Measurements from ENCODE around the gene SOBP. TPM values are rescaled to one million over a fixed set of nuclear protein-coding genes. Genes with fewer than 3 reads are reported as not detected.

The SOBP gene
- total and polyA plus RNA-seq, 2 donors, result 15.3 to 27.7 TPM

- Histone ChIP-seq H3K36me3 (ENCODE audit: insufficient read depth) (no peaks in the 10 kb centered on the region), H3K4me3 (ENCODE audit: low read depth, low read length) (no peak overlapping the region)
These were observed 111.0 kb downstream of the SOBP start for GRCh38 chr6:107600936-107601335.

GRCh38 chr6:107601406-107601805 lies 111.5 kb downstream of the SOBP start:
- no peak overlapping the region for H3K4me3 ChIP-seq (ENCODE audit: low read depth, low read length)
- no peaks in the 10 kb centered on the region for H3K4me1 ChIP-seq (ENCODE audit: insufficient read depth)
- 97% methylated on average over 3 of the region's 3 CpGs for WGBS
- no peak for DNase-seq (ENCODE audit: extremely low spot score)
- no peak overlapping the region for H3K27ac ChIP-seq (ENCODE audit: low read depth)
- H3K36me3 ChIP-seq (ENCODE audit: insufficient read depth), result no peaks in the 10 kb centered on the region

More at GRCh38 chr6:107600936-107601335, 111.0 kb downstream of the SOBP start:
- Histone ChIP-seq H3K4me1 (ENCODE audit: insufficient read depth) (no peaks in the 10 kb centered on the region), H3K27ac (ENCODE audit: low read depth) (no peak overlapping the region)
- 47% methylated on average over 5 of the region's 5 CpGs for WGBS
- DNase-seq (ENCODE audit: extremely low spot score), result no peak

- no peak overlapping the region for H3K4me3 ChIP-seq (ENCODE audit: low read depth, low read length)
- no peaks in the 10 kb centered on the region for H3K4me1 ChIP-seq (ENCODE audit: insufficient read depth)
- no peak for DNase-seq (ENCODE audit: extremely low spot score)
- no peak overlapping the region for H3K27ac ChIP-seq (ENCODE audit: low read depth)
- no peaks in the 10 kb centered on the region for H3K36me3 ChIP-seq (ENCODE audit: insufficient read depth)
- WGBS, result 82% methylated on average over 5 of the region's 5 CpGs
These were observed 112.5 kb downstream of the SOBP start for GRCh38 chr6:107602321-107603005.

- H3K4me3 ChIP-seq (ENCODE audit: low read depth, low read length), result no peak overlapping the region
- no peak for DNase-seq (ENCODE audit: extremely low spot score)
- no peaks in the 10 kb centered on the region for H3K4me1 ChIP-seq (ENCODE audit: insufficient read depth)
- WGBS, result 71% methylated on average over 3 of the region's 3 CpGs
- H3K36me3 ChIP-seq (ENCODE audit: insufficient read depth), result no peaks in the 10 kb centered on the region
- no peak overlapping the region for H3K27ac ChIP-seq (ENCODE audit: low read depth)
These were observed 113.1 kb downstream of the SOBP start for GRCh38 chr6:107603006-107603370.

GRCh38 chr6:107604549-107604948 lies 114.6 kb downstream of the SOBP start:
- 90% methylated on average over 9 of the region's 9 CpGs for WGBS
- no peak for DNase-seq (ENCODE audit: extremely low spot score)
- no peaks in the 10 kb centered on the region for H3K4me1 ChIP-seq (ENCODE audit: insufficient read depth)

GRCh38 chr6:107606407-107606806 lies 116.5 kb downstream of the SOBP start:
- DNase-seq (ENCODE audit: extremely low spot score), result no peak
- H3K4me3 ChIP-seq (ENCODE audit: low read depth, low read length), result no peak overlapping the region
- 85% methylated on average over 4 of the region's 4 CpGs for WGBS
- no peaks in the 10 kb centered on the region for H3K4me1 ChIP-seq (ENCODE audit: insufficient read depth)
- no peak overlapping the region for H3K27ac ChIP-seq (ENCODE audit: low read depth)
- no peaks in the 10 kb centered on the region for H3K36me3 ChIP-seq (ENCODE audit: insufficient read depth)

More at GRCh38 chr6:107604549-107604948, 114.6 kb downstream of the SOBP start:
- no peak overlapping the region for H3K4me3 ChIP-seq (ENCODE audit: low read depth, low read length)
- no peak overlapping the region for H3K27ac ChIP-seq (ENCODE audit: low read depth)
- H3K36me3 ChIP-seq (ENCODE audit: insufficient read depth), result no peaks in the 10 kb centered on the region

GRCh38 chr6:107607116-107607515 lies 117.2 kb downstream of the SOBP start:
- H3K36me3 ChIP-seq (ENCODE audit: insufficient read depth), result no peaks in the 10 kb centered on the region
- no peak for DNase-seq (ENCODE audit: extremely low spot score)
- H3K4me3 ChIP-seq (ENCODE audit: low read depth, low read length), result no peak overlapping the region
- no peaks in the 10 kb centered on the region for H3K4me1 ChIP-seq (ENCODE audit: insufficient read depth)
- no peak overlapping the region for H3K27ac ChIP-seq (ENCODE audit: low read depth)
- WGBS, result 51% methylated on average over 4 of the region's 4 CpGs

GRCh38 chr6:107611094-107611810 lies 121.3 kb downstream of the SOBP start:
- Histone ChIP-seq H3K4me3 (ENCODE audit: low read depth, low read length) (no peak overlapping the region), H3K36me3 (ENCODE audit: insufficient read depth) (no peaks in the 10 kb centered on the region), H3K27ac (ENCODE audit: low read depth) (no peak overlapping the region), H3K4me1 (ENCODE audit: insufficient read depth) (peaks cover 1% of the 10 kb centered on the region)
- no peak for DNase-seq (ENCODE audit: extremely low spot score)
- WGBS, result 67% methylated on average over 11 of the region's 11 CpGs

- H3K4me1 ChIP-seq (ENCODE audit: insufficient read depth), result peaks cover 1% of the 10 kb centered on the region
- no peak overlapping the region for H3K4me3 ChIP-seq (ENCODE audit: low read depth, low read length)
- no peak overlapping the region for H3K27ac ChIP-seq (ENCODE audit: low read depth)
- H3K36me3 ChIP-seq (ENCODE audit: insufficient read depth), result no peaks in the 10 kb centered on the region
- WGBS, result 81% methylated on average over 3 of the region's 3 CpGs
- DNase-seq (ENCODE audit: extremely low spot score), result no peak
These were observed 123.0 kb downstream of the SOBP start for GRCh38 chr6:107612762-107613415.

- WGBS, result over 99% methylated on average over 4 of the region's 4 CpGs
- peaks cover 1% of the 10 kb centered on the region for H3K4me1 ChIP-seq (ENCODE audit: insufficient read depth)
These were observed 123.9 kb downstream of the SOBP start for GRCh38 chr6:107613651-107614379.

GRCh38 chr6:107614828-107615227 lies 124.9 kb downstream of the SOBP start:
- no peak overlapping the region for H3K4me3 ChIP-seq (ENCODE audit: low read depth, low read length)
- no peak for DNase-seq (ENCODE audit: extremely low spot score)
- H3K4me1 ChIP-seq (ENCODE audit: insufficient read depth), result peaks cover 1% of the 10 kb centered on the region
- H3K27ac ChIP-seq (ENCODE audit: low read depth), result no peak overlapping the region
- WGBS, result 87% methylated on average over 5 of the region's 5 CpGs
- H3K36me3 ChIP-seq (ENCODE audit: insufficient read depth), result no peaks in the 10 kb centered on the region

More at GRCh38 chr6:107613651-107614379, 123.9 kb downstream of the SOBP start:
- no peak for DNase-seq (ENCODE audit: extremely low spot score)
- H3K36me3 ChIP-seq (ENCODE audit: insufficient read depth), result no peaks in the 10 kb centered on the region
- no peak overlapping the region for H3K4me3 ChIP-seq (ENCODE audit: low read depth, low read length)
- H3K27ac ChIP-seq (ENCODE audit: low read depth), result no peak overlapping the region

- H3K27ac ChIP-seq (ENCODE audit: low read depth), result no peak overlapping the region
- 83% methylated on average over 9 of the region's 9 CpGs for WGBS
- H3K36me3 ChIP-seq (ENCODE audit: insufficient read depth), result no peaks in the 10 kb centered on the region
- no peak for DNase-seq (ENCODE audit: extremely low spot score)
- no peak overlapping the region for H3K4me3 ChIP-seq (ENCODE audit: low read depth, low read length)
- H3K4me1 ChIP-seq (ENCODE audit: insufficient read depth), result peaks cover 1% of the 10 kb centered on the region
These were observed 126.9 kb downstream of the SOBP start for GRCh38 chr6:107616775-107617174.

GRCh38 chr6:107617341-107617932 lies 127.5 kb downstream of the SOBP start:
- no peaks in the 10 kb centered on the region for H3K36me3 ChIP-seq (ENCODE audit: insufficient read depth)
- no peak overlapping the region for H3K4me3 ChIP-seq (ENCODE audit: low read depth, low read length)
- no peak for DNase-seq (ENCODE audit: extremely low spot score)
- peaks cover 1% of the 10 kb centered on the region for H3K4me1 ChIP-seq (ENCODE audit: insufficient read depth)
- H3K27ac ChIP-seq (ENCODE audit: low read depth), result no peak overlapping the region
- WGBS, result 94% methylated on average over 6 of the region's 6 CpGs

All from urinary bladder (tissue), 4 donors.